Measurements from ENCODE around the gene GPC3. TPM values are rescaled to one million over a fixed set of nuclear protein-coding genes. Genes with fewer than 3 reads are reported as not detected.

Gene GPC3
- total and polyA plus RNA-seq, 5 donors from 2014 or later = 0.34 to 0.93 (median 0.44) TPM; not detected in 2

GRCh38 chrX:133911825-133912495 is 73.4 kb downstream of the GPC3 start:
- H3K36me3 Mint-ChIP-seq = no peaks in the 10 kb centered on the region
- H3K9me3 Mint-ChIP-seq = no peaks in the 10 kb centered on the region
- no peak overlapping the region for H3K27ac Mint-ChIP-seq
- no peak overlapping the region for H3K4me3 ChIP-seq (ENCODE audit: low read depth, low read length)
- DNase-seq (no peak), ATAC-seq (ENCODE audit: low read depth in 2 of 2) (no peak)
- no peak overlapping the region for H3K4me3 Mint-ChIP-seq
- H3K4me1 ChIP-seq (ENCODE audit: control insufficient read depth, insufficient read depth, low read length, poor library complexity, severe bottlenecking) = no peaks in the 10 kb centered on the region
- H3K9me3 ChIP-seq (ENCODE audit: control insufficient read depth in 2 of 2, low read length in 2 of 2) = no peaks in the 10 kb centered on the region
- H3K27ac ChIP-seq (ENCODE audit: insufficient read depth, low read length, poor library complexity, severe bottlenecking) = no peak overlapping the region
- no peaks in the 10 kb centered on the region for H3K4me1 Mint-ChIP-seq
- no peaks in the 10 kb centered on the region for H3K27me3 ChIP-seq (ENCODE audit: control insufficient read depth, insufficient read depth, low read length)
- no peaks in the 10 kb centered on the region for H3K36me3 ChIP-seq (ENCODE audit: control insufficient read depth, insufficient read depth, low read length)
- no peaks in the 10 kb centered on the region for H3K27me3 Mint-ChIP-seq

DNA sequence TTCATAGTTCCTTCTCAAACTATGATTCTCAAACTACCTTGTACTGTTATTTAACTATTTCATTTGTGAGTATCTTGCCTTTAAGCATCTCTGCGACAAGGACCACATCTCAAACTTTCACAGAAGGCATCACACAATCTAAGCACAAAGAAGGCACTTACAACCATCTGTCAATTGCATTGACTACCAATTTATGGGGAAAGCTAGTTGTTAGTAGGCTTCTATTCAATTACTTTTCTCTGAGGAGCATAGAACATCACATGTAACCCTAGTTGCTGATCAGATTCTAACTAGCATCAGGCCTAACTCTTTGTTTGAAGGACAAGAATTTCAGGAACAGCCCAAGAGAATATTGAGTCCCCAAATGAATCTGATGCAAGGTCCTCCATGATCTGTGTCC is 74.9 kb downstream of the GPC3 start:
- no peak for ATAC-seq (ENCODE audit: low read depth in 2 of 2)
- H3K27me3 ChIP-seq (ENCODE audit: control insufficient read depth, insufficient read depth, low read length) = no peaks in the 10 kb centered on the region
- DNase-seq = no peak

GRCh38 chrX:133909888-133910287 is 75.5 kb downstream of the GPC3 start:
- Mint-ChIP-seq H3K9me3 (no peaks in the 10 kb centered on the region), H3K27ac (no peak overlapping the region), H3K36me3 (no peaks in the 10 kb centered on the region), H3K27me3 (no peaks in the 10 kb centered on the region), H3K4me1 (no peaks in the 10 kb centered on the region), H3K4me3 (no peak overlapping the region)
- no peak overlapping the region for H3K27ac ChIP-seq (ENCODE audit: insufficient read depth, low read length, poor library complexity, severe bottlenecking)
- H3K9me3 ChIP-seq (ENCODE audit: control insufficient read depth in 2 of 2, low read length in 2 of 2) = no peaks in the 10 kb centered on the region
- H3K27me3 ChIP-seq (ENCODE audit: control insufficient read depth, insufficient read depth, low read length) = no peaks in the 10 kb centered on the region
- ATAC-seq (ENCODE audit: low read depth in 2 of 2) = no peak
- no peaks in the 10 kb centered on the region for H3K4me1 ChIP-seq (ENCODE audit: control insufficient read depth, insufficient read depth, low read length, poor library complexity, severe bottlenecking)
- H3K36me3 ChIP-seq (ENCODE audit: control insufficient read depth, insufficient read depth, low read length) = no peaks in the 10 kb centered on the region
- DNase-seq = no peak
- no peak overlapping the region for H3K4me3 ChIP-seq (ENCODE audit: low read depth, low read length)

More for the DNA sequence above, 74.9 kb downstream of the GPC3 start:
- no peak overlapping the region for H3K4me3 Mint-ChIP-seq
- H3K27me3 Mint-ChIP-seq = no peaks in the 10 kb centered on the region
- no peaks in the 10 kb centered on the region for H3K4me1 Mint-ChIP-seq
- Histone ChIP-seq H3K9me3 (ENCODE audit: control insufficient read depth in 2 of 2, low read length in 2 of 2) (no peaks in the 10 kb centered on the region), H3K27ac (ENCODE audit: insufficient read depth, low read length, poor library complexity, severe bottlenecking) (no peak overlapping the region), H3K36me3 (ENCODE audit: control insufficient read depth, insufficient read depth, low read length) (no peaks in the 10 kb centered on the region), H3K4me3 (ENCODE audit: low read depth, low read length) (no peak overlapping the region), H3K4me1 (ENCODE audit: control insufficient read depth, insufficient read depth, low read length, poor library complexity, severe bottlenecking) (no peaks in the 10 kb centered on the region)
- H3K9me3 Mint-ChIP-seq = no peaks in the 10 kb centered on the region
- no peak overlapping the region for H3K27ac Mint-ChIP-seq
- no peaks in the 10 kb centered on the region for H3K36me3 Mint-ChIP-seq

DNA sequence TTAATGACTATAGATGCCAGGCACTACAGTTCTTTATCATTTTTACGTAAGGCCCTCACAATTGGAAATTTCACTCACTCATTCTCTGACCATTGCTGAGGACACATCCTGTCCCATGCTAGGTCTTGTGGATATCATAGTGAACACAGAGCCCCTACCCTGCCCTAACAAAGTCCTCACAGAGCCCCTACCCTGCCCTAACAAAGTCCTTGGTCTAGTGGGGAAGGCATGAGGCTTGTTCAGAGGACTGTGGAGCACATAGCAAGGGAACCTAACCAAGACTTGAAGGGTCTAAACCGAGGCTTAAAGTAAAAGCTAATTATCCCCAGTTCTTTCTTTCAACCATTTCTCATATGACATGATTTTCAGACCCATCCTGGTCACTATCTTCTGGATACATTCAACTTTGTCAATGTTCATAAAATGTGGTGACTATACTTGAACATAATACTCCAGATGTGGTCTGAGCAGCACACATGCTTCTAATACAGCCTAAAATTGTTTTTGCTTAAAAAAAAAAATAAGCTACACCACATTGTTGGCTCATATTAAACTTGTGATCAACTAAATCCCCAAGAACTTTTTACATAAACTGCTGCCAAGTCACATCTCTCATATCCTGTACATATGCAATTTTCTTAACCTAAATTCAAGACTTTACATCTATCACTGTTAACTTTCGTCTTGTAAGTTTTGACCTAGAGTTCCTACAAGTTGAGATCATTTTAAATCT is 77.0 kb downstream of the GPC3 start:
- H3K4me3 ChIP-seq (ENCODE audit: low read depth, low read length) = no peak overlapping the region
- H3K9me3 ChIP-seq (ENCODE audit: control insufficient read depth in 2 of 2, low read length in 2 of 2) = no peaks in the 10 kb centered on the region
- Mint-ChIP-seq H3K27me3 (no peaks in the 10 kb centered on the region), H3K4me3 (no peak overlapping the region), H3K9me3 (no peaks in the 10 kb centered on the region), H3K36me3 (no peaks in the 10 kb centered on the region), H3K27ac (no peak overlapping the region), H3K4me1 (no peaks in the 10 kb centered on the region)
- no peak for DNase-seq
- H3K27me3 ChIP-seq (ENCODE audit: control insufficient read depth, insufficient read depth, low read length) = no peaks in the 10 kb centered on the region
- H3K36me3 ChIP-seq (ENCODE audit: control insufficient read depth, insufficient read depth, low read length) = no peaks in the 10 kb centered on the region
- H3K27ac ChIP-seq (ENCODE audit: insufficient read depth, low read length, poor library complexity, severe bottlenecking) = no peak overlapping the region
- no peak for ATAC-seq (ENCODE audit: low read depth in 2 of 2)
- H3K4me1 ChIP-seq (ENCODE audit: control insufficient read depth, insufficient read depth, low read length, poor library complexity, severe bottlenecking) = no peaks in the 10 kb centered on the region

DNA sequence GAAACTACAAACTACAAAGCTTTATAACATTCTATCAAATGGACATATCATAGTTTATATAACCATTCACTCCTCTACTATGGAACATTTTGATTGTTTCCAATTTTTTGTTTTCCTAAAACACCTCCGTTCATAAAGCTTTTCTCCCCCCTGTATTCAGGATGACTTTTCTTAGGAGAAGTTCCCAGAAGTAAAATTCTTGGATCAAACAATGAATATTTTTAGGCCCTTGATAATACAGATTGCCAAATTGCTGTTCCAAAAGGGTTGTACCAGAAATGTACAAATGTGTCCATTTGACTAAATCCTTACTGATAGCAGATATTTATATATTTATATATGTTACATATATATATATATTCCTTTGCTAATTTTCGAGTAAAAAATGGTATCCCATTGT is 77.8 kb downstream of the GPC3 start:
- Mint-ChIP-seq H3K4me1 (no peaks in the 10 kb centered on the region), H3K27ac (no peak overlapping the region), H3K36me3 (no peaks in the 10 kb centered on the region), H3K27me3 (no peaks in the 10 kb centered on the region), H3K4me3 (no peak overlapping the region), H3K9me3 (no peaks in the 10 kb centered on the region)
- no peak for DNase-seq
- Histone ChIP-seq H3K9me3 (ENCODE audit: control insufficient read depth in 2 of 2, low read length in 2 of 2) (no peaks in the 10 kb centered on the region), H3K36me3 (ENCODE audit: control insufficient read depth, insufficient read depth, low read length) (no peaks in the 10 kb centered on the region), H3K27me3 (ENCODE audit: control insufficient read depth, insufficient read depth, low read length) (no peaks in the 10 kb centered on the region), H3K27ac (ENCODE audit: insufficient read depth, low read length, poor library complexity, severe bottlenecking) (no peak overlapping the region), H3K4me1 (ENCODE audit: control insufficient read depth, insufficient read depth, low read length, poor library complexity, severe bottlenecking) (no peaks in the 10 kb centered on the region), H3K4me3 (ENCODE audit: low read depth, low read length) (no peak overlapping the region)
- no peak for ATAC-seq (ENCODE audit: low read depth in 2 of 2)

GRCh38 chrX:133905305-133905704 is 80.1 kb downstream of the GPC3 start:
- Histone ChIP-seq H3K27me3 (ENCODE audit: control insufficient read depth, insufficient read depth, low read length) (no peaks in the 10 kb centered on the region), H3K4me1 (ENCODE audit: control insufficient read depth, insufficient read depth, low read length, poor library complexity, severe bottlenecking) (no peaks in the 10 kb centered on the region), H3K27ac (ENCODE audit: insufficient read depth, low read length, poor library complexity, severe bottlenecking) (no peak overlapping the region), H3K36me3 (ENCODE audit: control insufficient read depth, insufficient read depth, low read length) (no peaks in the 10 kb centered on the region), H3K9me3 (ENCODE audit: control insufficient read depth in 2 of 2, low read length in 2 of 2) (no peaks in the 10 kb centered on the region), H3K4me3 (ENCODE audit: low read depth, low read length) (no peak overlapping the region)
- Mint-ChIP-seq H3K36me3 (no peaks in the 10 kb centered on the region), H3K9me3 (no peaks in the 10 kb centered on the region), H3K4me1 (no peaks in the 10 kb centered on the region), H3K27me3 (no peaks in the 10 kb centered on the region), H3K4me3 (no peak overlapping the region), H3K27ac (no peak overlapping the region)
- ATAC-seq (ENCODE audit: low read depth in 2 of 2) (no peak), DNase-seq (no peak)

DNA sequence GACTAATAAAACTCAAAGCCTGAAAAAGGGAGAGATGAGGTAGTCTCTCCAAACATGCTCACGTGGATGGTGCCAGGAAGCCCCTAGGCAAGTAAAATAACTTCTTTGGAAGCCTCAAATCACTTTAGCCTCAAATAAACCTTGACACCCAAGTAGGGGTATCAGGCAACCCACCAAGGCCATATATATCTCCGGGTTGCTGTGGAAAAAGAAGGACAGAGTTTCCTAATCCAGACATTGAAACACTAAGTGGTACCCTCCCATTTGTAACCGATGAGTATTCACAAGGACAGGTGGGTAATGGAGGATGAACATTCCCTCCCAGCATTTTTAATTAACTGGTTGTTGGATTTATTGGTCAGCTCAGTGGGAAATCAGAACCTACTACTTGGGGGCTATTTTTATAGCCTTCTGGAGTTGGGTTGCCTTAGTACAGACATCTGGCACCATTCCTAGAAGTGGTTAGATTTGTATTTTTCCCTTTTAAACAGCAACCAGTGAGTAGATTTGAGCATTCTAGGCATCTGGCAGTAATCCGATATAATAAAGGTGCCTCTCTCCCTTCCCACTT is 87.7 kb downstream of the GPC3 start:
- Mint-ChIP-seq H3K4me1 (no peaks in the 10 kb centered on the region), H3K27me3 (no peaks in the 10 kb centered on the region), H3K4me3 (no peak overlapping the region), H3K9me3 (no peaks in the 10 kb centered on the region), H3K36me3 (no peaks in the 10 kb centered on the region), H3K27ac (no peak overlapping the region)
- ATAC-seq (ENCODE audit: low read depth in 2 of 2) = no peak
- Histone ChIP-seq H3K27ac (ENCODE audit: insufficient read depth, low read length, poor library complexity, severe bottlenecking) (no peak overlapping the region), H3K36me3 (ENCODE audit: control insufficient read depth, insufficient read depth, low read length) (no peaks in the 10 kb centered on the region), H3K27me3 (ENCODE audit: control insufficient read depth, insufficient read depth, low read length) (no peaks in the 10 kb centered on the region), H3K4me3 (ENCODE audit: low read depth, low read length) (no peak overlapping the region), H3K4me1 (ENCODE audit: control insufficient read depth, insufficient read depth, low read length, poor library complexity, severe bottlenecking) (no peaks in the 10 kb centered on the region), H3K9me3 (ENCODE audit: control insufficient read depth in 2 of 2, low read length in 2 of 2) (no peaks in the 10 kb centered on the region)
- DNase-seq = no peak

- Histone ChIP-seq H3K9me3 (ENCODE audit: control insufficient read depth in 2 of 2, low read length in 2 of 2) (no peaks in the 10 kb centered on the region), H3K27me3 (ENCODE audit: control insufficient read depth, insufficient read depth, low read length) (no peaks in the 10 kb centered on the region), H3K4me1 (ENCODE audit: control insufficient read depth, insufficient read depth, low read length, poor library complexity, severe bottlenecking) (no peaks in the 10 kb centered on the region), H3K4me3 (ENCODE audit: low read depth, low read length) (no peak overlapping the region), H3K36me3 (ENCODE audit: control insufficient read depth, insufficient read depth, low read length) (no peaks in the 10 kb centered on the region), H3K27ac (ENCODE audit: insufficient read depth, low read length, poor library complexity, severe bottlenecking) (no peak overlapping the region)
- no peaks in the 10 kb centered on the region for H3K27me3 Mint-ChIP-seq
- H3K36me3 Mint-ChIP-seq = no peaks in the 10 kb centered on the region
- no peak for DNase-seq
- H3K27ac Mint-ChIP-seq = no peak overlapping the region
- H3K9me3 Mint-ChIP-seq = peaks cover 0 to 4% (median 0%) of the 10 kb centered on the region in 7 donors
- no peak overlapping the region for H3K4me3 Mint-ChIP-seq
- no peak for ATAC-seq (ENCODE audit: low read depth in 2 of 2)
- peaks cover 0 to 2% (median 0%) of the 10 kb centered on the region in 4 donors for H3K4me1 Mint-ChIP-seq
Observed at GRCh38 chrX:133892337-133892736, 93.1 kb downstream of the GPC3 start.
